Aortic smooth muscle cell (primary cell): Measurements from ENCODE around the gene MACROD2. TPM values are rescaled to one million over a fixed set of nuclear protein-coding genes. Genes with fewer than 3 reads are reported as not detected.

Source experiments
- total RNA-seq: library from RNA; depleted of rRNA; stranded (reverse); fragments of >200 nt; gene quantifications from 2 replicates; pipeline ENCODE4 v1.2.3, GENCODE V29; 2014

The MACROD2 gene
- total RNA-seq: 0.40 and 0.56 TPM in 2 replicates

GRCh38 chr20:13995086-13995665 lies at the start of gene MACROD2:
TSS of gene MACROD2 (plus strand) at chr20:13995516.

GRCh38 chr20:13990465-13990864 lies 4.9 kb upstream of the MACROD2 start, which contains the start of gene SEL1L2:
TSS of gene SEL1L2 (minus strand) at chr20:13990614. CDS start at chr20:13990534, 80 bp downstream.

GRCh38 chr20:14337400-14338171 lies 342.3 kb downstream of the MACROD2 start, which contains the start of gene FLRT3:
TSS of gene FLRT3 (minus strand) at chr20:14337612. CDS start at chr20:14327506, 10,106 bp downstream.

Other genes with a start within 250 kb of the MACROD2 start
- gene ESF1, start 210.6 kb upstream of the MACROD2 start, total RNA-seq: 17.0 and 19.4 TPM in 2 replicates
- gene NDUFAF5, start 210.5 kb upstream of the MACROD2 start, total RNA-seq: 13.2 and 17.2 TPM in 2 replicates
- not detected in 2 replicates for gene SEL1L2, start 4.9 kb upstream of the MACROD2 start, total RNA-seq